H9 (cell line): Measurements from ENCODE around the gene AMPD2. TPM values are rescaled to one million over a fixed set of nuclear protein-coding genes. Genes with fewer than 3 reads are reported as not detected.

Experiments used
- DNase-seq: peaks from one replicate; pipeline ENCODE4 v3.0.0-alpha.2; 2017
- H2AFZ ChIP-seq: one replicate; pipeline ENCODE4 v1.6.1; 2013; ENCODE audit warnings: mild to moderate bottlenecking, low read length, control low read depth, moderate library complexity
- H2AK5ac ChIP-seq: 2 replicates; pipeline ENCODE4 v1.6.1; 2013; ENCODE audit warnings: low read length, control low read depth, mixed read lengths; ENCODE audit not compliant: insufficient read length
- H2BK120ac ChIP-seq: one replicate; pipeline ENCODE4 v1.6.1; 2013; ENCODE audit warnings: low read depth, mild to moderate bottlenecking, low read length, control low read depth, inconsistent platforms; ENCODE audit not compliant: poor library complexity, severe bottlenecking
- H2BK12ac ChIP-seq: 2 replicates; pipeline ENCODE4 v1.6.1; 2013; ENCODE audit warnings: low read length, control low read depth, mixed read lengths, low read depth; ENCODE audit not compliant: insufficient read length
- H2BK15ac ChIP-seq: 2 replicates; pipeline ENCODE4 v1.6.1; 2013; ENCODE audit warnings: low read depth, low read length, control low read depth
- H2BK20ac ChIP-seq: one replicate; pipeline ENCODE4 v1.6.1; 2013; ENCODE audit warnings: low read depth, mild to moderate bottlenecking, low read length, control low read depth, inconsistent platforms; ENCODE audit not compliant: poor library complexity, severe bottlenecking
- H2BK5ac ChIP-seq: 2 replicates; pipeline ENCODE4 v1.6.1; 2013; ENCODE audit warnings: low read length, control low read depth, mixed read lengths; ENCODE audit not compliant: insufficient read length
- H3K14ac ChIP-seq: 2 replicates; pipeline ENCODE4 v1.6.1; 2013; ENCODE audit warnings: low read length, control low read depth; ENCODE audit not compliant: insufficient read depth
- H3K18ac ChIP-seq: 2 replicates; pipeline ENCODE4 v1.6.1; 2013; ENCODE audit warnings: low read depth, mild to moderate bottlenecking, mixed read lengths, low read length, control low read depth; ENCODE audit not compliant: insufficient read length
- H3K23ac ChIP-seq: 2 replicates; pipeline ENCODE4 v1.6.1; 2013; ENCODE audit warnings: low read length, control low read depth, mixed read lengths, low read depth; ENCODE audit not compliant: insufficient read length
- H3K23me2 ChIP-seq: 2 replicates; pipeline ENCODE4 v1.6.1; 2013; ENCODE audit warnings: low read depth, mild to moderate bottlenecking, mixed read lengths, low read length, control low read depth; ENCODE audit not compliant: insufficient read length, poor library complexity, severe bottlenecking
- H3K27ac ChIP-seq: 2 replicates; pipeline ENCODE4 v1.5.1; 2013; ENCODE audit warnings: low read length, control low read depth, mixed read lengths, low read depth; ENCODE audit not compliant: insufficient read length
- H3K27me3 ChIP-seq: 2 replicates; pipeline ENCODE4 v1.6.1; 2013; ENCODE audit warnings: low read length, control low read depth, inconsistent platforms; ENCODE audit not compliant: insufficient read depth
- H3K4ac ChIP-seq: 2 replicates; pipeline ENCODE4 v1.6.1; 2013; ENCODE audit warnings: low read depth, mild to moderate bottlenecking, control low read depth, inconsistent platforms, low read length, moderate library complexity
- H3K4me1 ChIP-seq: 2 replicates; pipeline ENCODE4 v1.6.1; 2013; ENCODE audit warnings: low read length, control low read depth, inconsistent platforms; ENCODE audit not compliant: insufficient read depth
- H3K4me2 ChIP-seq: 2 replicates; pipeline ENCODE4 v1.6.1; 2013; ENCODE audit warnings: low read length, control low read depth, mixed read lengths; ENCODE audit not compliant: insufficient read length, insufficient read depth
- H3K56ac ChIP-seq: 2 replicates; pipeline ENCODE4 v1.6.1; 2013; ENCODE audit warnings: low read depth, mild to moderate bottlenecking, mixed read lengths, low read length, control low read depth; ENCODE audit not compliant: insufficient read length
- H3K79me1 ChIP-seq: 2 replicates; pipeline ENCODE4 v1.6.1; 2013; ENCODE audit warnings: low read depth, mild to moderate bottlenecking, moderate library complexity, low read length, control low read depth, inconsistent platforms; ENCODE audit not compliant: insufficient read depth, poor library complexity, severe bottlenecking
- H3K79me2 ChIP-seq: 2 replicates; pipeline ENCODE4 v1.6.1; 2013; ENCODE audit warnings: low read length, control low read depth, inconsistent platforms; ENCODE audit not compliant: insufficient read depth
- H3K9ac ChIP-seq: 2 replicates; pipeline ENCODE4 v1.6.1; 2013; ENCODE audit warnings: low read length, control low read depth, mixed read lengths; ENCODE audit not compliant: insufficient read length; ENCODE audit errors: extremely low read depth
- H3K9me3 ChIP-seq: one replicate; pipeline ENCODE4 v1.6.1; 2013; ENCODE audit warnings: low read depth, low read length, inconsistent platforms; ENCODE audit not compliant: control insufficient read depth
- H3T11ph ChIP-seq: one replicate; pipeline ENCODE4 v1.6.1; 2013; ENCODE audit warnings: mild to moderate bottlenecking, low read length, control low read depth, inconsistent platforms
- H4K20me1 ChIP-seq: one replicate; pipeline ENCODE4 v1.6.1; 2013; ENCODE audit not compliant: control insufficient read depth, insufficient read length, insufficient read depth
- H4K5ac ChIP-seq: 2 replicates; pipeline ENCODE4 v1.6.1; 2013; ENCODE audit warnings: low read depth, mild to moderate bottlenecking, mixed read lengths, low read length, control low read depth; ENCODE audit not compliant: insufficient read length
- H4K8ac ChIP-seq: replicated peaks from 2 replicates; pipeline ENCODE4 v1.6.1; 2013; ENCODE audit warnings: low read length, control low read depth, mixed read lengths, low read depth; ENCODE audit not compliant: insufficient read length
- H4K91ac ChIP-seq: 2 replicates; pipeline ENCODE4 v1.6.1; 2013; ENCODE audit warnings: low read depth, mild to moderate bottlenecking, moderate library complexity, mixed read lengths, low read length, control low read depth; ENCODE audit not compliant: insufficient read length
- H3K27ac Mint-ChIP-seq, 3 experiments: 2 replicates in 2 of 3; 3 replicates in 1 of 3; pipeline ENCODE4 v1.8.0; 2020 to 2021; ENCODE audit warnings: mixed read lengths in 3 of 3, mild to moderate bottlenecking in 1 of 3, moderate library complexity in 1 of 3
- H3K27me3 Mint-ChIP-seq: 2 replicates; pipeline ENCODE4 v1.8.0; 2021; ENCODE audit warnings: low read depth, mild to moderate bottlenecking, moderate library complexity, mixed read lengths
- H3K36me3 Mint-ChIP-seq, 3 experiments: 2 replicates in 2 of 3; 3 replicates in 1 of 3; pipeline ENCODE4 v1.8.0; 2020 to 2021; ENCODE audit warnings: low read depth in 3 of 3, mixed read lengths in 3 of 3; ENCODE audit not compliant: insufficient read depth in 1 of 3
- H3K4me1 Mint-ChIP-seq, 2 experiments: 2 replicates each; pipeline ENCODE4 v1.8.0; 2020; ENCODE audit warnings: mixed read lengths in 2 of 2
- H3K4me3 Mint-ChIP-seq, 2 experiments: 2 replicates in 1 of 2; 3 replicates in 1 of 2; pipeline ENCODE4 v1.8.0; 2020 to 2021; ENCODE audit warnings: mild to moderate bottlenecking in 2 of 2, mixed read lengths in 2 of 2, moderate library complexity in 1 of 2
- H3K9me3 Mint-ChIP-seq, 2 experiments: 2 replicates in 1 of 2; 3 replicates in 1 of 2; pipeline ENCODE4 v1.8.0; 2020; ENCODE audit warnings: mild to moderate bottlenecking in 2 of 2, mixed read lengths in 2 of 2, moderate library complexity in 1 of 2
- CTCF ChIP-seq: fragments of 200-600 bp; sonication (generic); conservative IDR thresholded peaks from 3 replicates; pipeline ENCODE4 v1.8.0; 2021; ENCODE audit warnings: antibody characterized with exemption, mild to moderate bottlenecking
- WGBS: extraction: QIAGEN DNeasy Blood & Tissue Kit; methylation state at CpG from one replicate; pipeline ENCODE4 v1.1.7; 2013; ENCODE audit warnings: missing lambda C conversion rate, low lambda C conversion rate, mixed read lengths; ENCODE audit not compliant: insufficient read length; ENCODE audit errors: extremely low coverage; 5-methylcytosine and 5-hydroxymethylcytosine counted together
- total RNA-seq: library from RNA; stranded (reverse); gene quantifications from 2 replicates; pipeline ENCODE4 v1.2.1, GENCODE V29; 2021

Gene AMPD2
- total RNA-seq, 1 experiment from 2014 or later = 65.1 TPM

- Histone ChIP-seq H4K20me1 (no peaks in the 10 kb centered on the region), H2BK5ac (no peak overlapping the region), H3K4ac (no peak overlapping the region), H3K23me2 (no peaks in the 10 kb centered on the region), H3K79me2 (no peaks in the 10 kb centered on the region; the same call in 1 of the 2 replicates), H3K4me2 (no peak overlapping the region), H3K18ac (no peak overlapping the region), H4K8ac (no peak overlapping the region), H3K9ac (no peak overlapping the region), H2BK20ac (no peak overlapping the region), H3K23ac (no peak overlapping the region), H2BK12ac (no peak overlapping the region), H3K27ac (no peak overlapping the region), H3K79me1 (no peaks in the 10 kb centered on the region), H2BK15ac (no peak overlapping the region), H3K14ac (no peak overlapping the region), H3K9me3 (no peaks in the 10 kb centered on the region), H2AK5ac (no peak overlapping the region), H3K4me1 (no peaks in the 10 kb centered on the region), H3K27me3 (no peaks in the 10 kb centered on the region), H4K5ac (no peak overlapping the region), H2BK120ac (no peak overlapping the region), H2AFZ (no peak overlapping the region), H3T11ph (no peak overlapping the region), H4K91ac (no peak overlapping the region), H3K56ac (no peak overlapping the region)
- H3K36me3 Mint-ChIP-seq = peaks cover 27 to 48% (median 43%) of the 10 kb centered on the region in 3 experiments; a peak in 6 of 7 replicates
- WGBS = no CpG with 5 or more reads among the region's 23 CpGs
- DNase-seq = no peak
- no peaks in the 10 kb centered on the region for H3K27me3 Mint-ChIP-seq
- H3K4me1 Mint-ChIP-seq = peaks cover 4 to 20% of the 10 kb centered on the region in 2 experiments
- no peak overlapping the region for H3K4me3 Mint-ChIP-seq
- no peaks in the 10 kb centered on the region for H3K9me3 Mint-ChIP-seq
- no peak for TF ChIP-seq CTCF
- H3K27ac Mint-ChIP-seq = no peak overlapping the region
These were observed 9.1 kb downstream of the AMPD2 start for GRCh38 chr1:109628540-109629321.
